Astrocyte (in vitro differentiated cells and primary cell): ENCODE measurements around the gene HAPLN3. TPM values are rescaled to one million over a fixed set of nuclear protein-coding genes. Genes with fewer than 3 reads are reported as not detected.

Experiments
- DNase-seq: peaks from one replicate; pipeline ENCODE4 v3.0.0-alpha.2; 2010; ENCODE audit warnings: low read depth
- FAIRE-seq: peaks from 2 replicates; lab custom pipeline; 2011; peaks lifted over from hg19 to GRCh38; lab: Jason Lieb, UNC
- H2AFZ ChIP-seq: 2 replicates; pipeline ENCODE4 v1.6.0; 2012; ENCODE audit warnings: low read depth, low read length, inconsistent platforms
- H3K27ac ChIP-seq: 2 replicates; pipeline ENCODE4 v1.5.1; 2011; ENCODE audit warnings: low read depth, low read length, inconsistent platforms
- H3K27me3 ChIP-seq: 2 replicates; pipeline ENCODE4 v1.6.0; 2011; ENCODE audit warnings: low read length, inconsistent platforms; ENCODE audit not compliant: insufficient read depth
- H3K36me3 ChIP-seq: 2 replicates; pipeline ENCODE4 v1.5.1; 2011; ENCODE audit warnings: low read length, inconsistent platforms; ENCODE audit not compliant: insufficient read depth
- H3K4me1 ChIP-seq: 2 replicates; pipeline ENCODE4 v1.5.1; 2011; ENCODE audit warnings: low read length, inconsistent platforms; ENCODE audit not compliant: insufficient read depth
- H3K4me2 ChIP-seq: 2 replicates; pipeline ENCODE4 v1.6.0; 2012; ENCODE audit warnings: low read length, inconsistent platforms
- H3K4me3 ChIP-seq: 2 replicates; pipeline ENCODE4 v1.5.1; 2011; ENCODE audit warnings: low read depth, mild to moderate bottlenecking, low read length, inconsistent platforms; ENCODE audit not compliant: insufficient read depth
- H3K79me2 ChIP-seq: 2 replicates; pipeline ENCODE4 v1.6.0; 2012; ENCODE audit warnings: mild to moderate bottlenecking, low read length, inconsistent platforms; ENCODE audit not compliant: insufficient read depth
- H3K9ac ChIP-seq: 2 replicates; pipeline ENCODE4 v1.6.0; 2012; ENCODE audit warnings: mild to moderate bottlenecking, low read length, inconsistent platforms
- H3K9me3 ChIP-seq: 2 replicates; pipeline ENCODE4 v1.5.1; 2012; ENCODE audit warnings: low read depth, mild to moderate bottlenecking, low read length, inconsistent platforms; ENCODE audit not compliant: insufficient read depth
- H4K20me1 ChIP-seq: 2 replicates; pipeline ENCODE4 v1.6.0; 2012; ENCODE audit warnings: low read length, inconsistent platforms; ENCODE audit not compliant: insufficient read depth
- H3K27ac Mint-ChIP-seq: one replicate; pipeline ENCODE4 v1.8.0; 2021; ENCODE audit warnings: mild to moderate bottlenecking, mixed read lengths; ENCODE audit not compliant: unreplicated experiment
- H3K27me3 Mint-ChIP-seq: one replicate; pipeline ENCODE4 v1.8.0; 2021; ENCODE audit warnings: low read depth, mixed read lengths; ENCODE audit not compliant: unreplicated experiment
- H3K36me3 Mint-ChIP-seq: one replicate; pipeline ENCODE4 v1.8.0; 2021; ENCODE audit warnings: low read depth, mixed read lengths; ENCODE audit not compliant: unreplicated experiment
- H3K4me1 Mint-ChIP-seq: one replicate; pipeline ENCODE4 v1.8.0; 2021; ENCODE audit warnings: low read depth, mixed read lengths; ENCODE audit not compliant: unreplicated experiment
- H3K4me3 Mint-ChIP-seq: one replicate; pipeline ENCODE4 v1.8.0; 2021; ENCODE audit warnings: mild to moderate bottlenecking, moderate library complexity, mixed read lengths; ENCODE audit not compliant: unreplicated experiment
- H3K9me3 Mint-ChIP-seq: one replicate; pipeline ENCODE4 v1.8.0; 2021; ENCODE audit warnings: mild to moderate bottlenecking, mixed read lengths; ENCODE audit not compliant: unreplicated experiment
- EZH2 ChIP-seq: IDR thresholded peaks from 2 replicates; pipeline ENCODE4 v1.6.1; 2012; ENCODE audit warnings: mild to moderate bottlenecking, low read length, inconsistent platforms; ENCODE audit not compliant: insufficient read depth
- total RNA-seq: library from RNA; stranded (reverse); gene quantifications from 2 replicates; pipeline ENCODE4 v1.2.1, GENCODE V29; 2021
- TF ChIP-seq, protein P1 (sequence below): IDR thresholded peaks from 2 replicates; pipeline ENCODE4 v1.5.1; 2011; ENCODE audit warnings: low read depth, mild to moderate bottlenecking, inconsistent platforms, low read length, moderate library complexity; ENCODE audit not compliant: insufficient read depth

HAPLN3 gene
- total RNA-seq, 1 donor from 2014 or later: 8.2 TPM

DNA sequence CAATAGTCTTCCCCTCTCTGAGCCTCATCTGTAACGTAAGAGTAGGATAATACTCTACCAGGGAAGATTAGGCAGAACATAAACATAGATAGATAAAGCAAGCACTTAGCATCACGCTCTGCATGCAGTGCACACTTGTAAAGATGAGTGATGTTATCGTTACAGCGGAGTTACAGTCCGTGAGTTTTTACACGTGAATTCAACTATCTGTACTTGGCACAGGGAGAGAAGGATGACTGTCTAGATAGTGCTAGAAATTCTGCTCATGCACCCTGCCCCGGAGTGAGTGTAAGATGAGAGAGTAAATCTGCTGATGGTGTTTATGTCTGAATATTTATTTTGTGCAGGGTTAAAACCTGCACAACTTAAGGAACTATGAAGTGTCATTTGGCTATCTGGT lies 35.8 kb downstream of the HAPLN3 start:
- peaks cover 1% of the 10 kb centered on the region for H3K4me1 Mint-ChIP-seq
- Histone ChIP-seq H2AFZ (no peak overlapping the region), H3K4me2 (no peak overlapping the region), H3K9me3 (no peaks in the 10 kb centered on the region), H3K4me3 (no peak overlapping the region), H3K27me3 (peaks cover 8% of the 10 kb centered on the region), H3K4me1 (no peaks in the 10 kb centered on the region), H3K79me2 (no peaks in the 10 kb centered on the region), H4K20me1 (no peaks in the 10 kb centered on the region), H3K27ac (no peak overlapping the region), H3K9ac (no peak overlapping the region), H3K36me3 (no peaks in the 10 kb centered on the region)
- no peak overlapping the region for H3K4me3 Mint-ChIP-seq
- DNase-seq (no peak), FAIRE-seq (no peak)
- H3K36me3 Mint-ChIP-seq: no peaks in the 10 kb centered on the region
- TF ChIP-seq, protein P1, sequence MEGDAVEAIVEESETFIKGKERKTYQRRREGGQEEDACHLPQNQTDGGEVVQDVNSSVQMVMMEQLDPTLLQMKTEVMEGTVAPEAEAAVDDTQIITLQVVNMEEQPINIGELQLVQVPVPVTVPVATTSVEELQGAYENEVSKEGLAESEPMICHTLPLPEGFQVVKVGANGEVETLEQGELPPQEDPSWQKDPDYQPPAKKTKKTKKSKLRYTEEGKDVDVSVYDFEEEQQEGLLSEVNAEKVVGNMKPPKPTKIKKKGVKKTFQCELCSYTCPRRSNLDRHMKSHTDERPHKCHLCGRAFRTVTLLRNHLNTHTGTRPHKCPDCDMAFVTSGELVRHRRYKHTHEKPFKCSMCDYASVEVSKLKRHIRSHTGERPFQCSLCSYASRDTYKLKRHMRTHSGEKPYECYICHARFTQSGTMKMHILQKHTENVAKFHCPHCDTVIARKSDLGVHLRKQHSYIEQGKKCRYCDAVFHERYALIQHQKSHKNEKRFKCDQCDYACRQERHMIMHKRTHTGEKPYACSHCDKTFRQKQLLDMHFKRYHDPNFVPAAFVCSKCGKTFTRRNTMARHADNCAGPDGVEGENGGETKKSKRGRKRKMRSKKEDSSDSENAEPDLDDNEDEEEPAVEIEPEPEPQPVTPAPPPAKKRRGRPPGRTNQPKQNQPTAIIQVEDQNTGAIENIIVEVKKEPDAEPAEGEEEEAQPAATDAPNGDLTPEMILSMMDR: no peak
- no peak for TF ChIP-seq EZH2
- H3K27ac Mint-ChIP-seq: no peak overlapping the region
- peaks cover 8% of the 10 kb centered on the region for H3K9me3 Mint-ChIP-seq
- peaks cover 19% of the 10 kb centered on the region for H3K27me3 Mint-ChIP-seq

DNA sequence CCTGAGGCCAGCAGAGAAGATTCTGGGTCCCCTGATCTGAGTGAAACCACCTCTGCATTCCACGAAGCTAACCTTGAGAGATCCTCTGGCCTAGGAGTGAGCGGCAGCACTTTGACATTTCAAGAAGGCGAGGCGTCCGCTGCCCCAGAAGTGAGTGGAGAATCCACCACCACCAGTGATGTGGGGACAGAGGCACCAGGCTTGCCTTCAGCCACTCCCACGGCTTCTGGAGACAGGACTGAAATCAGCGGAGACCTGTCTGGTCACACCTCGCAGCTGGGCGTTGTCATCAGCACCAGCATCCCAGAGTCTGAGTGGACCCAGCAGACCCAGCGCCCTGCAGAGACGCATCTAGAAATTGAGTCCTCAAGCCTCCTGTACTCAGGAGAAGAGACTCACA lies 36.4 kb downstream of the HAPLN3 start:
- H3K36me3 Mint-ChIP-seq: no peaks in the 10 kb centered on the region
- no peak overlapping the region for H3K4me3 ChIP-seq
- H3K27ac ChIP-seq: no peak overlapping the region
- H3K9ac ChIP-seq: no peak overlapping the region
- H3K4me2 ChIP-seq: no peak overlapping the region
- H3K36me3 ChIP-seq: no peaks in the 10 kb centered on the region
- no peaks in the 10 kb centered on the region for H3K4me1 ChIP-seq
- H3K9me3 Mint-ChIP-seq: peaks cover 9% of the 10 kb centered on the region
- TF ChIP-seq, protein P1: no peak
- no peak for DNase-seq
- no peak overlapping the region for H3K4me3 Mint-ChIP-seq
- no peaks in the 10 kb centered on the region for H4K20me1 ChIP-seq
- H3K27me3 ChIP-seq: peaks cover 8% of the 10 kb centered on the region
- no peak overlapping the region for H3K27ac Mint-ChIP-seq
- H2AFZ ChIP-seq: no peak overlapping the region
- H3K9me3 ChIP-seq: no peaks in the 10 kb centered on the region
- H3K4me1 Mint-ChIP-seq: peaks cover 3% of the 10 kb centered on the region
- no peaks in the 10 kb centered on the region for H3K79me2 ChIP-seq
- FAIRE-seq: no peak
- peaks cover 19% of the 10 kb centered on the region for H3K27me3 Mint-ChIP-seq

DNA sequence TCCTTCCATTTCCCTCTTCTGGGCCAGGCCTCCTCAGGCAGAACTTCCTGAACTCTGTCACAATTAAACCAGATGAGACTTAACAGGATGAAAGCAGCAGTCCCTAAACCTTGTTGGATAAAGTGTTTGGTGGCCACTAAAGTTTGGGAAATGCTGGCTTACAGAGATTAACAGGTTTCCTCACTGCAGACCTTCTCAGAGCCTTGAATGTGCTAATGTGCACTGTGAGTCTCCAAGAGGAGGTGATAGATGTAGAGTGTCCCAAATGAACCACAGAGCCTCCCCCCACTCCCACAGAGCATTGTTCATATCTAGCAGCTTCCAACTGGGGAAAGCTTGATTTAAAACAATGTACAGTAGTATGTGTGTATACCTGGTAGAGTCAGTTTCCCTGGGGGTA lies 42.9 kb downstream of the HAPLN3 start:
- FAIRE-seq (no peak), DNase-seq (no peak)
- Mint-ChIP-seq H3K27ac (no peak overlapping the region), H3K4me1 (peaks cover 6% of the 10 kb centered on the region), H3K36me3 (no peaks in the 10 kb centered on the region), H3K27me3 (peaks cover 15% of the 10 kb centered on the region), H3K4me3 (no peak overlapping the region), H3K9me3 (peaks cover 9% of the 10 kb centered on the region)
- no peaks in the 10 kb centered on the region for H3K79me2 ChIP-seq
- H2AFZ ChIP-seq: no peak overlapping the region
- peaks cover 4% of the 10 kb centered on the region for H3K27me3 ChIP-seq
- no peak overlapping the region for H3K4me3 ChIP-seq
- H4K20me1 ChIP-seq: no peaks in the 10 kb centered on the region
- H3K9me3 ChIP-seq: no peaks in the 10 kb centered on the region
- TF ChIP-seq, protein P1: no peak
- TF ChIP-seq EZH2: no peak
- no peaks in the 10 kb centered on the region for H3K4me1 ChIP-seq
- no peaks in the 10 kb centered on the region for H3K36me3 ChIP-seq
- H3K4me2 ChIP-seq: no peak overlapping the region
- no peak overlapping the region for H3K9ac ChIP-seq
- no peak overlapping the region for H3K27ac ChIP-seq
